ENCODE data around the gene RPL26.

RPL26 gene

GRCh38 chr17:8383143-8383822 lies at the start of gene RPL26:
Gene RPL26 (minus strand): TSS chr17:8383193. CDS start chr17:8382310, 883 bp downstream.
- peak; percentile 100 for DNase-seq (ENCODE audit: low spot score)

DNA sequence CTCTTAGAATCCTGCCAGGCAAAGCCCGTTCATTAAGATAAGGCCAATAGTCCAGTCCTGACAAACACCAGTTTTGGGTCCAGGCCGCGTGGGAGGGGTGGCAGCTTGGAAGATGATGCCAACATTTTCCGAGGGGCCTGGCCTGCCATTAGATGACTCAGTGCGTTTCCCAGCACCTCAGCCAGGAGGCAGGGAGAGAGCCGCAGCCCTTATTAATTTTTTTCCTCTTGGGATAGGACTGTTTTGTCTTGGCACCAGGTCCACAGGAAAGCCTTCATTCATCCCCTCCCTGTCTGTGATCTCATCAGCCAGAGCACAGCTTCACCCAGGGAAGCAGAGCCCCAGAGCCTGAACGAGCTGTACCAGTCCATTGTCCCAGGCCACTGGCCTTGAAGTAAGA lies 48.0 kb upstream of the RPL26 start:
- DNase-seq (ENCODE audit: low spot score) = no peak

DNA sequence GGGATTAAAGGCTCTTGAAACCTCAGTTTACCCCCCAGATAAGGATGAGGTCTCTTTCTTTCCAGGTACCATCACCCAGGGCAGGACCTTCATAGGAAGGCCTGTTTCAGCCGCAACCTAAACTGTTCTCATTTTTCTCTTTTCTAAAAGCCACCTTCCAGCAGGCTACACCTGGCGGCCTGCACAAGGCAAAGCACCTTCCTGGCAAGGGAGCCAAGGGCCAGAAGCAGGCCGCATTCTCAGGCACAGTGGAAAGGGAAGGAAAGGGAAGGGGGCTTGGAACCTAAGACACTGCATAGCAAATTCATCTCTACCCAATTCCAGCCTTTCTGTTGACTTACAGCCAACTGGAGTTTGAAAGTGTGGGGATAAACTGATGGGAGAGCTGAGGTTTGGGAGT lies 43.8 kb upstream of the RPL26 start:
- DNase-seq (ENCODE audit: low spot score) = no peak

- DNase-seq (ENCODE audit: low spot score) = no peak
Observed at GRCh38 chr17:8426094-8426720, 43.2 kb upstream of the RPL26 start.

DNA sequence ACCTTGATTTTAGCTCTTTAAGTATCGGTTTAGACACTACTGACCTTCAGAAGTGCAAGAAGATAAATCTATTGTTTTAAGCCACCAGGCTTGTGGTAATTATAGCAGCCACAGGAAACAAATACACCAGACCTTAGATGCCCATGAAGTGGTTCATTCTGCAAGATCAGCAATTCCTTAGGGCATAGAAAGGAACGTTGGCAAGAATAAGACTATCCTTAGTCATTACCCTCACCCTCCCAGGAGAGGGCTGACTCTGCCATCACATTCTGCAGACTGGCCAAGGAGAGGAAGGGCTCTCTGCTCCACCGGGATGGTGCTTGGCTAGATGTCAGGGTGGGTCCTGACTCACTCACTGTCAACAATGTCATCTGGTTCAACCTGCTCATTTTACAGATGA lies 38.6 kb upstream of the RPL26 start:
- DNase-seq (ENCODE audit: low spot score) = peak; percentile 28

- peak; percentile 85 for DNase-seq (ENCODE audit: low spot score)
Observed at GRCh38 chr17:8420041-8420934, 37.3 kb upstream of the RPL26 start.

GRCh38 chr17:8419305-8419704 lies 36.3 kb upstream of the RPL26 start:
- DNase-seq (ENCODE audit: low spot score) = no peak

DNA sequence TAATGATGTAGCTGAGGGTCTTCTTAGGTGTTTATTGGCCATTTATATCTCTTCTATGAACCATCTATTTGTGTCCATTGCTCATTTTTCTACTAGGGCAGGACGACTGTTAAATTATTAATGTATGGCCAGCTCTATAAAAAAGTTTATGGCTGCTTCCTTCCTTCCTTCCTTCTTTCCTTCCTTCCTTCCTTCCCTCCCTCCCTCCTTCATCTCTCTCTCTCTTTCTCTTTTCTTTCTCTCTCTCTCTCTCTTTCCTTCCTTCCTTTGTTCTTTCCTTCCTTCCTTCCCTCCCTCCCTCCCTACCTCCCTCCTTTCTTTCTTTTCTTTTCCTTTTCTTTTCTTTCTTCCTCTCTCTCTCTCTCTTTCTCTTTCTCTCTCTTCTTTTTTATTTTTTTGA lies 35.5 kb upstream of the RPL26 start:
- DNase-seq (ENCODE audit: low spot score) = no peak

DNA sequence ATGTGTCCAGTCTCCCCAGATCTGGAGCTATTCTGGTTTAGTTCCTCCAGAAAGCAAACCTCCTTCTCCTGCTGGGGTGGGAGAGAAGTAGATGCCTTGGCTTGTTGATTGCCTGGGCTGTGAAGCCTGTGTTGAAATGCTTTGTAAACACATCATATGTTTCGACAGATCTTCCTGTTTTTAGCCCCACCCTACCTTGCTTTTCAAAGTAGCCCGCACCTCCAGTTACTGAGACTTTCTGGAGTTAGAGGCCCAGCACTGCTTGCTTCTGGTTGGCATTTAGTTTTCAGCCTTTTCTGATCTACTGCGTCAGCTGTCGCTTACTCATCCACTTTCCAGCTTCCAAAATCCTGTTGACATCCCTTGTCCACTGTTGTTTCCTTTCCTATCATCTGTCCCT lies 34.8 kb upstream of the RPL26 start:
- no peak for DNase-seq (ENCODE audit: low spot score)

DNA sequence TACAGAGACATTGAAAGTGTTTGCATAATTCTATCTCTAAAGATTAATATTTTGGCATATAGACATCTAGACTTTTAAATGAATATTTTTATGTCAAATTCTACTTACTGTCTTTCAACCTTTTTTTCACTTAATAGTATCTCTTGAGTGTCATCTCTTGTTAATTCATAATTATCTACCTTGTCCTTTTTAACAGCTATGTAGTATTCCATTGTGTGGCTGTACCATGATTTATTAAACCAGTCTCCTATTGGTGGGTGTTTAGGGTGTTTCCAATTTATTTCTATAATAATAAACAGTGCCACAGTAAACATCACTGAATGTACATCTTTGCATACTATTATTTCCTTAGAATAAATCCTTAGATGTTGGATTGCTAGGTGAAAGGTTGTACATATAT lies 30.9 kb upstream of the RPL26 start:
- no peak for DNase-seq (ENCODE audit: low spot score)

DNA sequence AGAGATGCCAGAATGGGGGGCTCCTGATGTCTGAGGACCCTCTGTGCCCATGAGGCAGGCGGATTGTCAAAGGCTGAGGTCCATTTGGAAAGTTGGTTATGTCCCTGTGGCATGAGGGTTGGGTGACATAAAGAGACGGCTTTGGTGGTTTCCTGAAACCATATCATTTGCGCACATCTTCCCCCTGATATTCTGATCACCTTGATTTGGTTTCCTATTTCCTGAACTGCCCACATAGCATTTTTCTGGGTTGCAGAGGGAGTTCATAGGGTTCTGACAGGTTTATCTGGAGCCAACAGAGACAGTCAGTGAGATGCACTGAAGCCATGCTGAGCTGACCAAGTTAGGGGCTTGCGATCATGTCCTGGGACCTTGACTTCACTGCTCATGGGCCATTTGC lies 30.3 kb upstream of the RPL26 start:
- no peak for DNase-seq (ENCODE audit: low spot score)

GRCh38 chr17:8412089-8412488 lies 29.1 kb upstream of the RPL26 start:
- DNase-seq (ENCODE audit: low spot score) = peak; percentile 35

GRCh38 chr17:8410883-8411238 lies 27.9 kb upstream of the RPL26 start:
- DNase-seq (ENCODE audit: low spot score) = no peak

GRCh38 chr17:8409966-8410882 lies 27.2 kb upstream of the RPL26 start:
- peak; percentile 87 for DNase-seq (ENCODE audit: low spot score)

- DNase-seq (ENCODE audit: low spot score) = no peak
Observed at GRCh38 chr17:8408371-8408770, 25.4 kb upstream of the RPL26 start.

- DNase-seq (ENCODE audit: low spot score) = no peak
Observed at GRCh38 chr17:8406174-8406573, 23.2 kb upstream of the RPL26 start.

DNA sequence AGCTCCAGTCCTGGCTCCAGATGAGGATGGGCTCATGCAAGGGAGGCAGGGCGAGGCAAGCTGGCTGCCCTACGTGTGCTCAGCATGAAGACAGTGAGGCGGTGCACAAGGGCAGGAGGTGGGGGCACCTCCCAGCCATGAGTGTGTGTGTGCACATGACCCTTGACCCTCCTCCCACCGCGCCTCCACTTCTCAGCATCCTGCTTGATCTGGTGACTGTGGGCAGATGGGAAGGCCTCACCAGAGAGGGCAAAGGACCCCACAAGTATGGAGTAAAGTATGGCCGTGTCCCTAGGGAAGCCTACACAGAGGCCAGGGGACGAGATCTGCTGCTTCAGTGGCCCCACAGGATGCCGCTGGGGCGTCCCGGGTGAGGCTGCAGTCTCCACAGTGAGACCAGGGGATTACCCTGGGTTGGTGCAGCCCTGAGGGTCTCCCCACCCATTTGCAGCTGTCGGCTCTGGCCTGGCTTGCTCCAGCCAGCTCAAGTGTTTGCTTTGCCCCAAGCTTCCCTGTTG lies 22.6 kb upstream of the RPL26 start:
- no peak for DNase-seq (ENCODE audit: low spot score)

- no peak for DNase-seq (ENCODE audit: low spot score)
Observed at GRCh38 chr17:8402921-8403536, 20.0 kb upstream of the RPL26 start.

- no peak for DNase-seq (ENCODE audit: low spot score)
Observed at GRCh38 chr17:8401107-8401506, 18.1 kb upstream of the RPL26 start.

DNA sequence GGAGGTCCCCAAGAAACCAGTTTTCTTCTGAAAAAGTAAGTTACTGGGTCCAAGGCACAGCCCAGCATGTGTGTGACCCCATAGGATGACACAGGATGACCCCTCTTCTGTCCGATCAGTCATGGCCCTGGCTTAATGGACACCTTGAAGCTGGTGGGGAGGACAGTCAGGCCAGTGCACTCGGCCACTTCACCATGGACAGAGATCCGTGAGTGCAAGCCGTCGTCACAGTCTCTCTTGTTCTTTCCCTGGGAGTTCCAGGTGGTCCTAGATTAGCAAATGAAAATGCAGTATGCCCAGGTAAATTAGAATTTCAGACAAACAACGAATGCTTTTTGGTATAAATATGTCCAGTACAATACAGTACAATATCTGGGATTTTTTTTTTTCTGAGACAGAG lies 16.0 kb upstream of the RPL26 start:
- no peak for DNase-seq (ENCODE audit: low spot score)

DNA sequence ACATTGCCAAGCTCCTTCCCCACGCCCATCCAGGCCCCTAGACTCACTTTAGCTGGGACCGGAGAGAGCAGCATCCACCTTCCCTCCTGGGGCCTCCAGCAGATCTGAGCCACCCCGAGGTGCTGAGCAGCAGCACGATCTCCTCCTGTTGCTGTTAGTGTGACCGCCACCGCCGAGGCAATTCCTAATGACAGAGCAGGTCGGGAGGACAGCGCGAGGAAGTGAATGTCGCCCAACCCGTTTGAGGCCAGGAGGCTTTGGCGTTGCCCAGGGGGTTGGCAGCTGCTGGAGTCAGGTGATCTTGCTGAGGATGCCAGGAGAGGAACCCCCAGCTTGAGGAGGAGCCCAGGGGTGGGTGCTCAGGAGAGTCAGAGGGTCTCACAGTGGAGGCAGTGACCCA lies 14.6 kb upstream of the RPL26 start, which contains the start of gene RNF222:
Gene RNF222, minus strand, starts transcription at position 192 of the 400 bp plus-strand sequence. CDS start 4,366 bp downstream, outside the sequence.
- DNase-seq (ENCODE audit: low spot score) = no peak

Data from hematopoietic multipotent progenitor cell treated with erythropoietin and hydrocortisone succinate and interleukin-3 and kit ligand, for 15 days (in vitro differentiated cells).